ENCODE measurements around the gene ADAMTS14. TPM values are rescaled to one million over a fixed set of nuclear protein-coding genes. Genes with fewer than 3 reads are reported as not detected.
"Not testable (repeated sequence)": the region's sequence is repeated elsewhere in the genome, so short reads cannot be mapped to it uniquely, and the experiment has no call there.

Gene ADAMTS14
- total and polyA plus RNA-seq, 3 experiments from 2014 or later: 0.06 TPM; not detected in 2

- CTCF ChIA-PET: interaction anchor here (1.8 kb wide), 1 partner anchor 11 kb away, joined by 4 read pairs; no protein-coding TSS in a partner anchor
These were observed 97.7 kb downstream of the ADAMTS14 start for GRCh38 chr10:70770001-70770400.

DNA sequence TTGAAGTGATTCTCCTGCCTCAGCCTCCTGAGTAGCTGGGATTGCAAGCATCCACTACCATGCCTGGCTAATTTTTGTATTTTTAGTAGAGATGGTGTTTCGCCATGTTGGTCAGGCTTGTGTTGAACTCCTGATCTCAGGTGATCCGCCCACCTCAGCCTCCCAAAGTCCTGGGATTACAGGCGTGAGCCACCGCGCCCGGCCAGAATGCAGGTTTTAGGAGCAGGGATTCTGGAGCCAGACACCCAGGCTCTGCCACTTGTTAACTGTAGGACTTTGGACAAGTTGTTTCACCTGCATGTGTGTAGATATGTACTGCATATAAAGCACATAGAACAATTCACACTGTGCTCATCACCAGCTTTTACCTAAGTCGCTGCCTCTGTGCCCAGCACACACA is 98.2 kb downstream of the ADAMTS14 start:
- H3K4me3 Mint-ChIP-seq; H3K36me3 ChIP-seq (ENCODE audit: insufficient read depth, low read length): not testable (repeated sequence)
- CTCF ChIA-PET: interaction anchor here (0.5 to 1.8 kb wide), 2 partner anchors 12 to 107 kb away, joined by 3 to 4 read pairs; no protein-coding TSS in a partner anchor

More at GRCh38 chr10:70770001-70770400, 97.7 kb downstream of the ADAMTS14 start:
- Mint-ChIP-seq H3K9me3 (peaks cover 0 to 14% (median 2%) of the 10 kb centered on the region in 5 donors), H3K27me3 (peaks cover 0 to 4% of the 10 kb centered on the region in 2 donors), H3K27ac (no peak overlapping the region), H3K36me3 (peaks cover 0 to 5% (median 1%) of the 10 kb centered on the region in 3 donors), H3K4me3 (no peak overlapping the region), H3K4me1 (no peaks in the 10 kb centered on the region)
- Histone ChIP-seq H3K4me3 (ENCODE audit: low read length) (no peak overlapping the region), H3K9me3 (ENCODE audit: low read length) (no peaks in the 10 kb centered on the region), H3K27me3 (ENCODE audit: insufficient read depth, low read length, poor library complexity, severe bottlenecking) (no peaks in the 10 kb centered on the region), H3K4me1 (ENCODE audit: insufficient read depth, low read length) (no peaks in the 10 kb centered on the region), H3K27ac (ENCODE audit: low read depth, low read length) (no peak overlapping the region), H3K36me3 (ENCODE audit: insufficient read depth, low read length) (no peaks in the 10 kb centered on the region)
- DNase-seq: no peak
- POLR2A ChIA-PET: no interaction called here

GRCh38 chr10:70771311-70772194 is 99.2 kb downstream of the ADAMTS14 start:
- Mint-ChIP-seq H3K4me3 (no peak overlapping the region), H3K9me3 (peaks cover 0 to 5% (median 0%) of the 10 kb centered on the region in 5 donors), H3K36me3 (peaks cover 0 to 4% (median 0%) of the 10 kb centered on the region in 3 donors), H3K27me3 (peaks cover 0 to 4% of the 10 kb centered on the region in 2 donors), H3K4me1 (no peaks in the 10 kb centered on the region), H3K27ac (no peak overlapping the region)
- Histone ChIP-seq H3K4me3 (ENCODE audit: low read length) (no peak overlapping the region), H3K9me3 (ENCODE audit: low read length) (no peaks in the 10 kb centered on the region), H3K36me3 (ENCODE audit: insufficient read depth, low read length) (no peaks in the 10 kb centered on the region), H3K27me3 (ENCODE audit: insufficient read depth, low read length, poor library complexity, severe bottlenecking) (no peaks in the 10 kb centered on the region), H3K27ac (ENCODE audit: low read depth, low read length) (no peak overlapping the region), H3K4me1 (ENCODE audit: insufficient read depth, low read length) (no peaks in the 10 kb centered on the region)
- no peak for DNase-seq
- CTCF ChIA-PET: interaction anchor here (0.5 to 1.8 kb wide), 2 partner anchors 13 to 108 kb away, joined by 3 to 4 read pairs; no protein-coding TSS in a partner anchor
- POLR2A ChIA-PET: no interaction called here

More for the DNA sequence above, 98.2 kb downstream of the ADAMTS14 start:
- H3K9me3 Mint-ChIP-seq; H3K4me1 ChIP-seq (ENCODE audit: insufficient read depth, low read length); H3K27me3 Mint-ChIP-seq; H3K27me3 ChIP-seq (ENCODE audit: insufficient read depth, low read length, poor library complexity, severe bottlenecking); H3K4me1 Mint-ChIP-seq; DNase-seq; POLR2A ChIA-PET; H3K27ac Mint-ChIP-seq; H3K36me3 Mint-ChIP-seq; H3K4me3 ChIP-seq (ENCODE audit: low read length); H3K27ac ChIP-seq (ENCODE audit: low read depth, low read length); H3K9me3 ChIP-seq (ENCODE audit: low read length): not testable (repeated sequence)

DNA sequence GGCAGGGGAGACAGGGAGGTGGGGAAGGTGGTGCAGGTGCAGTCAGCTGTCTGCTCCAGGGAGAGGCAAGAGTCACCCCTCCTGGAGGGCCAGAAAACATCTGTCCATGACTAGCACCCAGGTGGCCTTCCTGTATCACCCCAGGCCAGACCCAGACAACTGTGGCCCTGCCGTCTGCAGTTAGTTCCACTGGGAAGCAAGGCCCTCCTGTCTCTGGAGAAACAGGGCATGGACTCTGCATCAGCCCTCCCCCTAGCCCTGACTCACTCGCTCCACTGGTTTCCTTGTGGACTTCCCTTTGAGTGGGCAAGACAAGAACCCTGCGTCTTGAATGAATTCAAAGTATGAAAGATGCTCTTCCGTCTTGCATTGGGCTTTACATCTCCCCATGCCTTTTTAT is 100.3 kb downstream of the ADAMTS14 start:
- no peaks in the 10 kb centered on the region for H3K27me3 ChIP-seq (ENCODE audit: insufficient read depth, low read length, poor library complexity, severe bottlenecking)
- no peaks in the 10 kb centered on the region for H3K9me3 Mint-ChIP-seq
- H3K4me1 Mint-ChIP-seq: no peaks in the 10 kb centered on the region
- H3K27me3 Mint-ChIP-seq: no peaks in the 10 kb centered on the region
- POLR2A ChIA-PET: no interaction called here
- no peak overlapping the region for H3K27ac Mint-ChIP-seq
- DNase-seq: no peak
- H3K36me3 ChIP-seq (ENCODE audit: insufficient read depth, low read length): no peaks in the 10 kb centered on the region
- no peak overlapping the region for H3K4me3 ChIP-seq (ENCODE audit: low read length)
- no peaks in the 10 kb centered on the region for H3K9me3 ChIP-seq (ENCODE audit: low read length)
- CTCF ChIA-PET: interaction anchor here (0.9 kb wide), 1 partner anchor 311 kb away, joined by 3 read pairs; no protein-coding TSS in a partner anchor
- H3K4me1 ChIP-seq (ENCODE audit: insufficient read depth, low read length): no peaks in the 10 kb centered on the region
- no peaks in the 10 kb centered on the region for H3K36me3 Mint-ChIP-seq
- no peak overlapping the region for H3K27ac ChIP-seq (ENCODE audit: low read depth, low read length)
- no peak overlapping the region for H3K4me3 Mint-ChIP-seq

DNA sequence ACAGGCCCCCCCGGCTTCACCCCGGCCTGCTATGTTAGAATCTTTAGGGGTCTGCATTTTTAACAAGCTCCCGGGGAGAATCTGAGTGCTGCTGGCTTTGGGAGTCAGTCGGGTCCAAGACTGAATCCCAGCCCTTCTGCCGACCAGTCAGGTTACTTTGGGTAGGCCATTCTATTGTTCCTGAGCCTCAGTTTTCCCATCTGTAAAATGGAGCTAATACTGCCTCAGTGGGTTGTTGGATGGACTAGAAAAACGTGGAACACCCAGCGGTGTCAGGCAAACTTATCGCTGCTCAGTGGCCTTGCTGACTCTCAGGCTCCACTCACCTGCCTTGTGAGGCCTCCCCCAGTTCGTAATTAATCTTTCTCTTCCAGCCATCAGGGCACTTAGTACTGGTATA is 101.2 kb downstream of the ADAMTS14 start:
- no peak for DNase-seq
- Mint-ChIP-seq H3K4me1 (no peaks in the 10 kb centered on the region), H3K27ac (no peak overlapping the region), H3K36me3 (no peaks in the 10 kb centered on the region), H3K9me3 (no peaks in the 10 kb centered on the region), H3K27me3 (no peaks in the 10 kb centered on the region), H3K4me3 (no peak overlapping the region)
- Histone ChIP-seq H3K27ac (ENCODE audit: low read depth, low read length) (no peak overlapping the region), H3K36me3 (ENCODE audit: insufficient read depth, low read length) (no peaks in the 10 kb centered on the region), H3K9me3 (ENCODE audit: low read length) (no peaks in the 10 kb centered on the region), H3K4me3 (ENCODE audit: low read length) (no peak overlapping the region), H3K4me1 (ENCODE audit: insufficient read depth, low read length) (no peaks in the 10 kb centered on the region), H3K27me3 (ENCODE audit: insufficient read depth, low read length, poor library complexity, severe bottlenecking) (no peaks in the 10 kb centered on the region)
- CTCF ChIA-PET: interaction anchor here (0.9 kb wide), 1 partner anchor 312 kb away, joined by 3 read pairs; no protein-coding TSS in a partner anchor
- POLR2A ChIA-PET: no interaction called here

GRCh38 chr10:70773965-70774809 is 101.9 kb downstream of the ADAMTS14 start:
- no peak overlapping the region for H3K27ac ChIP-seq (ENCODE audit: low read depth, low read length)
- Mint-ChIP-seq H3K36me3 (no peaks in the 10 kb centered on the region), H3K27ac (no peak overlapping the region), H3K4me3 (no peak overlapping the region), H3K27me3 (no peaks in the 10 kb centered on the region), H3K4me1 (no peaks in the 10 kb centered on the region), H3K9me3 (no peaks in the 10 kb centered on the region)
- H3K4me1 ChIP-seq (ENCODE audit: insufficient read depth, low read length): no peaks in the 10 kb centered on the region
- DNase-seq: no peak
- no peaks in the 10 kb centered on the region for H3K27me3 ChIP-seq (ENCODE audit: insufficient read depth, low read length, poor library complexity, severe bottlenecking)
- no peaks in the 10 kb centered on the region for H3K9me3 ChIP-seq (ENCODE audit: low read length)
- CTCF ChIA-PET: interaction anchor here (1.3 to 1.9 kb wide), 2 partner anchors 15 to 225 kb away, joined by 4 to 5 read pairs; no protein-coding TSS in a partner anchor
- POLR2A ChIA-PET: no interaction called here
- no peaks in the 10 kb centered on the region for H3K36me3 ChIP-seq (ENCODE audit: insufficient read depth, low read length)
- H3K4me3 ChIP-seq (ENCODE audit: low read length): no peak overlapping the region

DNA sequence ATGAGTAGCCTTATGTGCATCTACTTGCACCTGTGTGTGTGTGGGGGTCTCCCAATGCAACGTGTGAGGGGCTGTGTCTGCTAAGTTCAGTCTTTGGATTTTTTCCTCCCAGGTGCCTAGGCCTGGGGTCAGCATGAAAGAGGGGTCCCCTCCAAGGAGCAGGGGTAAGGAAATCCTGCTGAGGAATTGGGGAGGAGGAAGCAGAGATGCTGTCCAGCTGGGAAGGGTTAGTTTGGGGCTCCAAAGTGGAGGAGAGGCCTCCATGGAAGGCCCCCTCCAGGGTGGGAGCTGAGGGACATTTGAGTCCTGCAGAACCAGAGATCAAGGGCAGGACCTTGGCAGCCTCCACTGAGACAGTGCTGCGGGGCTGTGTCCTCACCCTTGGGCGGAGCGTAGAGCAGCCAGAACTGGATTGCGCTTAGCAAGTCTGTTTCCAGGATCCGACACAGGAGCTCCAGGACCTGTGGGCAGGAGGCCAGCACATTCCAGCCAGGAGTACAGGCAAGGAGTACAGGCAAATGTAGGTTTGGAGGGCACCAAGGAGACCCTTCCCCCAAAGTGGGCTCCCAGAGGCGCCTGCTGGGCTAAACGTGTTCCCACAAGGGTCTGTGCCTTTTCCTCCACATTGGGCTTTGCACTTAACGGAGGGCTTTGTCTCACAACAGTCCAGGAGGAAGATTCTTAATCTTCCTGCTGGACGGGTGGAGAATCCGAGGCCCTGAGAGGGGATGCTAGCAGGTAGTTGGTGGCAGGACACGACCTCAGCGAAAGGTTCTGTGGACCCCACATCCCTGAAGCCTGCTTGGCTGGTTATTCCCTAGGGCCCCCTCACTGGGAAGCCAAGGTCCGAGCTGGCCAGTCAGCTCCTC is 102.7 kb downstream of the ADAMTS14 start:
- Mint-ChIP-seq H3K27me3 (no peaks in the 10 kb centered on the region), H3K9me3 (no peaks in the 10 kb centered on the region), H3K4me3 (no peak overlapping the region), H3K27ac (no peak overlapping the region), H3K36me3 (no peaks in the 10 kb centered on the region), H3K4me1 (no peaks in the 10 kb centered on the region)
- Histone ChIP-seq H3K9me3 (ENCODE audit: low read length) (no peaks in the 10 kb centered on the region), H3K4me1 (ENCODE audit: insufficient read depth, low read length) (no peaks in the 10 kb centered on the region), H3K27ac (ENCODE audit: low read depth, low read length) (no peak overlapping the region), H3K4me3 (ENCODE audit: low read length) (no peak overlapping the region), H3K36me3 (ENCODE audit: insufficient read depth, low read length) (no peaks in the 10 kb centered on the region), H3K27me3 (ENCODE audit: insufficient read depth, low read length, poor library complexity, severe bottlenecking) (no peaks in the 10 kb centered on the region)
- POLR2A ChIA-PET: no interaction called here
- CTCF ChIA-PET: interaction anchor here (1.2 to 1.9 kb wide), 3 partner anchors 16 to 225 kb away, joined by 3 to 5 read pairs (median 4); no protein-coding TSS in a partner anchor
- no peak for DNase-seq

Data from CD8-positive, alpha-beta memory T cell (primary cell).